Measurements from ENCODE around the gene TM9SF2. TPM values are rescaled to one million over a fixed set of nuclear protein-coding genes. Genes with fewer than 3 reads are reported as not detected.

TM9SF2 gene, protein sequence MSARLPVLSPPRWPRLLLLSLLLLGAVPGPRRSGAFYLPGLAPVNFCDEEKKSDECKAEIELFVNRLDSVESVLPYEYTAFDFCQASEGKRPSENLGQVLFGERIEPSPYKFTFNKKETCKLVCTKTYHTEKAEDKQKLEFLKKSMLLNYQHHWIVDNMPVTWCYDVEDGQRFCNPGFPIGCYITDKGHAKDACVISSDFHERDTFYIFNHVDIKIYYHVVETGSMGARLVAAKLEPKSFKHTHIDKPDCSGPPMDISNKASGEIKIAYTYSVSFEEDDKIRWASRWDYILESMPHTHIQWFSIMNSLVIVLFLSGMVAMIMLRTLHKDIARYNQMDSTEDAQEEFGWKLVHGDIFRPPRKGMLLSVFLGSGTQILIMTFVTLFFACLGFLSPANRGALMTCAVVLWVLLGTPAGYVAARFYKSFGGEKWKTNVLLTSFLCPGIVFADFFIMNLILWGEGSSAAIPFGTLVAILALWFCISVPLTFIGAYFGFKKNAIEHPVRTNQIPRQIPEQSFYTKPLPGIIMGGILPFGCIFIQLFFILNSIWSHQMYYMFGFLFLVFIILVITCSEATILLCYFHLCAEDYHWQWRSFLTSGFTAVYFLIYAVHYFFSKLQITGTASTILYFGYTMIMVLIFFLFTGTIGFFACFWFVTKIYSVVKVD
- 73.3 and 82.4 TPM in 2 replicates for total RNA-seq

GRCh38 chr13:99501184-99501847 is at the start of gene TM9SF2:
Gene TM9SF2 (plus strand): TSS chr13:99501472. CDS start chr13:99501607, 135 bp downstream.

GRCh38 chr13:99606324-99607066 is 105.2 kb downstream of the TM9SF2 start, which contains the start of gene CLYBL:
Gene CLYBL (plus strand): TSS chr13:99606690.

Other genes starting within 250 kb of the TM9SF2 start
- not detected in 2 replicates for gene GPR18, start 243.1 kb upstream of the TM9SF2 start, total RNA-seq
- gene GPR183, start 194.1 kb upstream of the TM9SF2 start, total RNA-seq = 0.13 and 0.33 TPM in 2 replicates
- 0.81 and 5.6 TPM in 2 replicates for gene CLYBL, start 105.2 kb downstream of the TM9SF2 start, total RNA-seq